Peyer's patch (tissue), 4 donors: Measurements from ENCODE around the gene ILDR2. TPM values are rescaled to one million over a fixed set of nuclear protein-coding genes. Genes with fewer than 3 reads are reported as not detected.
A peak's percentile ranks its signal among the peaks of the same experiment; 100 is the strongest.

Experiments
- DNase-seq, 3 donors: peaks; one replicate each; pipeline ENCODE4 v3.0.0-alpha.2; 2017 to 2019
- H3K27ac ChIP-seq, 4 donors: fragments of 200-600 bp; sonication (generic); one replicate each; pipeline ENCODE4 v1.5.1; 2016 to 2019
- H3K27me3 ChIP-seq, 2 donors: fragments of 200-600 bp; sonication (generic); one replicate each; pipeline ENCODE4 v1.5.1; 2019
- H3K36me3 ChIP-seq, 3 donors: fragments of 200-600 bp; sonication (generic); one replicate each; pipeline ENCODE4 v1.5.1; 2016 to 2019
- H3K4me1 ChIP-seq, 4 donors: fragments of 200-600 bp; sonication (generic); one replicate each; pipeline ENCODE4 v1.5.1; 2016 to 2019
- H3K4me3 ChIP-seq, 4 donors: fragments of 200-600 bp; sonication (generic); 1 replicate in 3 of 4; 2 replicates in 1 of 4; pipeline ENCODE4 v1.5.1; 2016 to 2019; ENCODE audit warnings: mild to moderate bottlenecking in 1 of 4
- H3K9me3 ChIP-seq, 4 donors: fragments of 200-600 bp; sonication (generic); one replicate each; pipeline ENCODE4 v1.5.1; 2016 to 2019; ENCODE audit warnings: mild to moderate bottlenecking in 1 of 4
- POLR2A ChIP-seq, 2 donors: fragments of 450-650 bp; IDR thresholded peaks; one replicate each; pipeline ENCODE4 v1.5.1; 2017; ENCODE audit warnings: antibody characterized with exemption in 2 of 2, mild to moderate bottlenecking in 2 of 2, moderate library complexity in 2 of 2
- total RNA-seq, 4 donors: library from RNA; depleted of rRNA; stranded (reverse); fragments of >200 nt; gene quantifications; one replicate each; pipeline ENCODE4 v1.1.0, GENCODE V29; 2016
- TF ChIP-seq, protein P1 (sequence below), 6 experiments: fragments of 450-650 bp in 4 of 6; fragments of 200-600 bp in 2 of 6; sonication (generic) in 1 of 6; IDR thresholded peaks; one replicate each; pipeline ENCODE4 v1.5.1; 2017 to 2019; ENCODE audit warnings: antibody characterized with exemption in 6 of 6, mild to moderate bottlenecking in 3 of 6, moderate library complexity in 1 of 6

Gene ILDR2
- total RNA-seq, 4 donors from 2014 or later, result 0.67 to 2.1 (median 1.6) TPM

DNA sequence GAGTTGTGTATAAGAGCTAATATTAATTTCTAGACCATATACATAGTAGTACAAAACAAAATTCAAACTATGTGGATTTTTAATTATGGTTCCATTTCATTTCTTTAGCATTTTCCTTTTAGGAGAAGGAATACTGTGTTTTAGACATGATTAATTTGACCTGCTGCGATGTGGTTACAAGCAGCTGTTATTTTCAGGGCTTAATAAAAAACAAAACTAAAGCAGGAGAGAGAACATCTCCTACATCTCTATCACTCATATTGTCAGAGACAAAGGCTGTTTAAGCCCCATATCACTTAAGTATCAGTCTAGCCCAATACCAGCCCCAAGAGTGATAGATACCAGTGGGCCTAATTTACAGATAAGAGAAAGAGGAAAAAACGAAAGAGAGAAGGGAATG is 47.6 kb downstream of the ILDR2 start:
- Histone ChIP-seq H3K27ac (no peak overlapping the region), H3K4me3 (no peak overlapping the region), H3K4me1 (no peaks in the 10 kb centered on the region), H3K27me3 (no peaks in the 10 kb centered on the region), H3K9me3 (no peaks in the 10 kb centered on the region), H3K36me3 (no peaks in the 10 kb centered on the region)
- no peak for TF ChIP-seq POLR2A (IDR thresholded peaks at IDR 0.05)
- TF ChIP-seq, protein P1, sequence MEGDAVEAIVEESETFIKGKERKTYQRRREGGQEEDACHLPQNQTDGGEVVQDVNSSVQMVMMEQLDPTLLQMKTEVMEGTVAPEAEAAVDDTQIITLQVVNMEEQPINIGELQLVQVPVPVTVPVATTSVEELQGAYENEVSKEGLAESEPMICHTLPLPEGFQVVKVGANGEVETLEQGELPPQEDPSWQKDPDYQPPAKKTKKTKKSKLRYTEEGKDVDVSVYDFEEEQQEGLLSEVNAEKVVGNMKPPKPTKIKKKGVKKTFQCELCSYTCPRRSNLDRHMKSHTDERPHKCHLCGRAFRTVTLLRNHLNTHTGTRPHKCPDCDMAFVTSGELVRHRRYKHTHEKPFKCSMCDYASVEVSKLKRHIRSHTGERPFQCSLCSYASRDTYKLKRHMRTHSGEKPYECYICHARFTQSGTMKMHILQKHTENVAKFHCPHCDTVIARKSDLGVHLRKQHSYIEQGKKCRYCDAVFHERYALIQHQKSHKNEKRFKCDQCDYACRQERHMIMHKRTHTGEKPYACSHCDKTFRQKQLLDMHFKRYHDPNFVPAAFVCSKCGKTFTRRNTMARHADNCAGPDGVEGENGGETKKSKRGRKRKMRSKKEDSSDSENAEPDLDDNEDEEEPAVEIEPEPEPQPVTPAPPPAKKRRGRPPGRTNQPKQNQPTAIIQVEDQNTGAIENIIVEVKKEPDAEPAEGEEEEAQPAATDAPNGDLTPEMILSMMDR (IDR thresholded peaks at IDR 0.05), result no peak
- DNase-seq, result no peak

DNA sequence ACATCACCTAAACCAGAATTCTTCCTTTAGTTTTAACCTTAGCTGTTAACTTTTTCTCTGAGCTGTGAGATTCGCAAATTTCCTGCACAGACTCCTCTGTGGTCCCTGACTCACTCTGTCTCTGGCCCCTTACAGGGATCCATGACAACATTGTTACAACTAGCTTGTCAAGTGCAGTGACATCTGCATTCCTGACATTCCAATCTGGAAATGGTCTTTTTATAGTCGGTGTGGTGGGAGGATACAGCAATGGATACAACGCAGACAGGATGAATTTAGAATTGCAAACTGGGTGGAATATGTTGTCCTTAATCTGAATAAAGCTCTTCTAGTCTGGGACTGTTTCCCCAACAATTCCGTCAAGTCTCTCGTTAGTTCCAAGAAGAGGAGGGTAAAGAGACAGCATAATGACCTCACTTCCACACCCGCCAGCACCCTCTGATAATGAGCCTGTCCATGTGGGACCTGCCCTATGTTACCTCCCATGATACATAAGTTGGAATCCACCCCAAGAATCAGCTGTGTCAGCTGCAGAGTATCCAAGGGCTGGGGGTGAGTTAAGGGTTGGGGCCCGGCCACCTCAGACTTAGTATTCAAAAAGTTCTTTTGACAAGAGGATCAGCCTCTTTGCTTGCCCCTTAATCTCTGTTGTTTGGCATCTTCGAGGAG is 49.4 kb downstream of the ILDR2 start:
- DNase-seq, result no peak
- Histone ChIP-seq H3K9me3 (no peaks in the 10 kb centered on the region), H3K27ac (no peak overlapping the region), H3K36me3 (no peaks in the 10 kb centered on the region), H3K4me3 (no peak overlapping the region), H3K4me1 (peaks cover 0 to 5% (median 2%) of the 10 kb centered on the region in 4 donors), H3K27me3 (peaks cover 0 to 3% of the 10 kb centered on the region in 2 donors)
- TF ChIP-seq, protein P1 (IDR thresholded peaks at IDR 0.05), result no peak

DNA sequence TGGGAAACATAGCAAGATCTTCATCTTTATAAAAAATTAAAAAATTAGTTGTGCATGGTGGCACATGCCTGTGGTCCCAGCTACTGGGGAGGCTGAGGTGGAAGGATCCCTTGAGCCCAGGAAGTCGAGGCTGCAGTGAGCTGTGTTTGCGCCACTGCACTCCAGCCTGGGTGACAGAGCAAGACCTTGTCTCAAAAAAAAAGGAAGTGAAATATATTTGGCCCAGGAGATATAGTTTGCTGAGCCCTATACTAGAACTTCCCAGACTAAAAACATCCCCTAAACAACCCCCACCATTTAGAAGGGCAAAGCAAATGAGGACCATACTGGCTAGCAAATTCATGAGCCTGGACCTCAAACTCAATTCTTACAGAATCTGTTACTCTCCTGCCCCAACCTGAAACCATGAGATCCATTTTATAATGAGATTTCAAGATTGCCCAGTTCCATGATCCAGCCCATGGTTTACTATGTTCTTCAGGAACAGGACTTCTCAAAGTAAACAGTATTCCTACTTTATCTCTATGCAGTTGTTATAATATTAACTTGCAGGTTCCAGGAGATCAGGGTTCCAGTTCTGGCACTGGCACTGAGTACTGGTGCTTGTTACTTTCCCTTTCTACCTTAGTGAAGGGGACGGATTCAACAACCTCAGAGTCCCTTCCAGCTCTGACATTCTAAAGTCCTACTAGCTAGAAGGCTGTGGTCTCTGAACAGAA is 50.4 kb downstream of the ILDR2 start:
- DNase-seq, result peak in 1 of 3 donors; percentile 48
- TF ChIP-seq POLR2A (IDR thresholded peaks at IDR 0.05), result no peak
- Histone ChIP-seq H3K4me1 (peaks cover 0 to 10% (median 5%) of the 10 kb centered on the region in 4 donors), H3K9me3 (no peaks in the 10 kb centered on the region), H3K27ac (no peak overlapping the region), H3K36me3 (no peaks in the 10 kb centered on the region), H3K4me3 (no peak overlapping the region), H3K27me3 (peaks cover 0 to 10% of the 10 kb centered on the region in 2 donors)

DNA sequence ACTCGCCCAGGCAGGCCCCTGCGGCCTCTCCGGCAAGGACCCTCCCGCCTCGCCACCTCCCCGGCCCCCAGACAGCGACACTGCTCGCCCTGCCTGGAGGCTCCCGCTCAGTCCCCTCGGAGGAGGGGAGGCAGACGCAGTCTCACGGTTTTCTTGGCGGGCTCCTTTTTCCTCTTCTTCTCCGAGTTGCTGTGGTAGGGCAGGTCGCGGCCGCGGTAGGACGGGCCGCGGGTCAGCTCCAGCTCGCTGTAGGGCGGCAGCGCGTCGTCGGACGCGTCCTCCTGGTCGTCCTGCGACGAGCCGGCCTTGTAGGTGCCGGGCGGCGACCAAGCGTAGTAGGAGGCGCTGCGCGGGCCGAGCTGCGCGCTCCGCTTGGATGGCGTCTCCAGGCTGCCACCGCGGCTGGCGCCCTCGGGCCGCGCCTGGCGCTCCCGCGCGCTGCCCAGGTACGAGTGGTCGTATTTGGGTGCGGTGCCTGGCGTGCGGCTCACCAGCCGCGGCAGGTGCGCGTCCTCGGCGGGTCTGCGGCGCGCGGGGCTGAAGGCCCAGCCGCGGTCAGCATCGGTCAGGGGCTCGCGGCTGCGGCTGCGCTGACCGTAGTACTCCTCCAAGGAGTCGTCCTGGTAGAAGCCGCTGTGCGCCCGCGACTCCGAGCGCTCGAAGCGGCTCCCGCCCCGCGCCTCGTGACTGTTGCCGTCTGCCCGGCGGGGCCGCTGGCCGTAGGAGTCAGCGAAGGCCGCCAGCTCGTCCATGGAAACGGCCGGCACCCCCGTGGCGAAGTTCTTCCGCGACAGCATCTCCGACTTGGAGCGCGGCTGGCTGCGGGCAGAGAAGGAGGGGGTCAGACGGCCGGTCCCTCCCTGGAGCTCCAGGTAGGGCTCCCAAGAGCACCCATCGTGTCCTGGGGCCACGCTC is 54.5 kb downstream of the ILDR2 start:
- H3K27ac ChIP-seq, result no peak overlapping the region

DNA sequence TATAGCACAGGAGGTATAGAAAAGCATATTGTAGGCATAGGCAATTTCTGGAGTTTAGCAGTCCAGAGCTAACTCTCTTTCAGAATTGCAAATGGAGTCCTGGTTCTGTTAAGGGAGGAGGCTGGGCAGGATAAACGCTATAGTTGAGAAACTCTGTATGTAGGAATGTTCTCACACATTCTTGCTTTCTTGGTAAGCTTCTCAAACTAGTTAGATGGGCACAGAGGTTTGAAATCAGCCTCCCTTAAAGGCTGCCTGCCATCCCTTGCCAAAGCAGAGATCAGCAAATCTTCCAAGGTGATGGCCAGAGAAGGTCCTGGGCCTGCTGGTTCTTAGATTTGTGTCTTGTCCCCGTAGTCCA is 56.4 kb downstream of the ILDR2 start:
- DNase-seq, result no peak
- Histone ChIP-seq H3K4me3 (no peak overlapping the region), H3K27ac (no peak overlapping the region), H3K4me1 (peaks cover 0 to 10% (median 5%) of the 10 kb centered on the region in 4 donors), H3K36me3 (no peaks in the 10 kb centered on the region), H3K27me3 (peaks cover 0 to 10% of the 10 kb centered on the region in 2 donors), H3K9me3 (no peaks in the 10 kb centered on the region)
- TF ChIP-seq POLR2A (IDR thresholded peaks at IDR 0.05), result no peak
- TF ChIP-seq, protein P1 (IDR thresholded peaks at IDR 0.05), result no peak

More for the DNA sequence above, 54.5 kb downstream of the ILDR2 start:
- Histone ChIP-seq H3K4me3 (peak overlapping the region in 3 of 4 donors; percentile 30 to 56 (median 49)), H3K4me1 (peaks cover 0 to 10% (median 5%) of the 10 kb centered on the region in 4 donors), H3K36me3 (no peaks in the 10 kb centered on the region), H3K27me3 (peaks cover 0 to 10% of the 10 kb centered on the region in 2 donors), H3K9me3 (no peaks in the 10 kb centered on the region)
- DNase-seq, result no peak
- TF ChIP-seq POLR2A (IDR thresholded peaks at IDR 0.05), result no peak
- TF ChIP-seq, protein P1 (IDR thresholded peaks at IDR 0.05), result no peak
